HG03378 (cell line): Measurements from ENCODE around the gene CHPF2.

Source experiments
- ATAC-seq: cut with Tn5 transposase; IDR thresholded peaks from one replicate; pipeline ENCODE4 v1.9.1; 2021; ENCODE audit warnings: mild to moderate bottlenecking, moderate library complexity; ENCODE audit not compliant: unreplicated experiment

The CHPF2 gene

DNA sequence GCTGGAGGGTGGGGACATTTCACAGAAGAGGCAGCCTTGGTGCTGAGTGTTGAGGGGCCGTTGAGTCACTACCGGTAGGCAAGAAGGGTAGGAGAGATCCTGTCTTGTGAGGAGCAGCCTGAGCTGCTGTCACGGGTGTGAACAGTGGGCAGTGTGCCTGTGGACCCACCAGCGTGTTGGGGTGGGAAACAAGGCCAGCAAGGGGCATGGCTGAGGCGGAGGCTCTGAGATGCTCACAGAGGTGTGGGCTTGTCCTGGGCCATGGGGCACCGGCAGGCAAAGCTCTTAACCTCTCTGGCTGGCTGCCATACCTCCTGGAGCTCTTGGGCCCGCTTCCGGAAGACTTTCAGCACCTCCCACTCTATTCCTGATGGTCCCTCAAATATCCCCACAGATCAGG, 49.8 kb downstream of the CHPF2 start:
- no peak for ATAC-seq

DNA sequence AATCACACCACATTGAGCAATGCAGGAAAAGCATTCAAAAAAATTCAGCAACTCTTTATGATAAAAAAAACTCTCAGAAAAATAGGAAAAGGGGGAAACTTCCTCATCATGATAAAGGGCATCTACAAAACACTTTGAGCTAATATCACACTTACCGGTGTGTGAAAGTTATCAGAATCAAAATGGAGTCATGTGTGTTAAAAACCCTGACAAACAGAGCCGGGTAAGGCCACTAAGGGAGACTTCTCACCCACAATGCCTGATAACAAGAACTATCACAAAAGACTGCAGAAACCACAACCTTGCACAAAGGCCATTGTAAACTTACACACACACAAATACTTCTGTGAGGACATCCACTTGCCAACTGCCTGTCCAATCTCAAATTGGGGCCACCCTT, 51.0 kb downstream of the CHPF2 start:
- no peak for ATAC-seq

DNA sequence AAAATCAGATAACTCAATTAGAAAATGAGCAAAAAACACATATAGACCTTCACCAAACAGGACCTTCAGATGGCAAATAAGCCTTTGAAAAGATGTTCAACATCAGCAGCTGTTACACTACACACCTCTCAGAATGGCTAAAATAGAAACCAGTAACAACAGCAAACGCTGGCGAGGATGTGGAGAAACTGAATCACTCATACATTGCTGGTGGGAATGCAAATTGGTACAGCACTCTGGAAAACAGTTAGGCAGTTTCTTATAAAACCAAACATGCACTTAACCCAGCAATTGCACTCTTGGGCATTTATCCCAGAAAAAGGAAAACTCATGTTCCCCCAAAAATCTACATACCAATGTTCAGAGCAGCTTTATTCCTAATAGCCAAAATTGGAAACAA, 53.9 kb downstream of the CHPF2 start:
- ATAC-seq = no peak
